ENCODE measurements around the gene RNF145. TPM values are rescaled to one million over a fixed set of nuclear protein-coding genes. Genes with fewer than 3 reads are reported as not detected.

Gene RNF145
- total RNA-seq, 4 donors from 2014 or later, result 6.7 to 20.8 (median 9.7) TPM

GRCh38 chr5:159130871-159131270 is 78.5 kb downstream of the RNF145 start:
- no peak overlapping the region for H3K27ac ChIP-seq
- H3K36me3 ChIP-seq, result no peaks in the 10 kb centered on the region
- in situ Hi-C loops (cut with MboI; ENCODE audit: low sequenced_read_pairs in 4 of 4) (loop anchor here in 2 of 4 donors (25.0 kb wide), 3 partner anchors 1069 to 1369 kb away; no protein-coding TSS in a partner anchor), intact Hi-C loops (cut with DNase I; ENCODE audit: low total_unique reads) (no loop called here)
- ATAC-seq (no peak), DNase-seq (no peak)
- H3K27me3 ChIP-seq, result no peaks in the 10 kb centered on the region
- no peak overlapping the region for H3K4me3 ChIP-seq
- no peaks in the 10 kb centered on the region for H3K4me1 ChIP-seq
- TF ChIP-seq POLR2A (IDR thresholded peaks at IDR 0.05) (no peak), CTCF (IDR thresholded peaks at IDR 0.05 in 4 of 5, conservative IDR thresholded peaks at IDR 0.05 in 1 of 5) (no peak)
- H3K9me3 ChIP-seq, result no peaks in the 10 kb centered on the region

GRCh38 chr5:159128070-159128541 is 81.2 kb downstream of the RNF145 start:
- Histone ChIP-seq H3K9me3 (no peaks in the 10 kb centered on the region), H3K36me3 (no peaks in the 10 kb centered on the region), H3K4me1 (no peaks in the 10 kb centered on the region), H3K27me3 (no peaks in the 10 kb centered on the region), H3K27ac (no peak overlapping the region), H3K4me3 (no peak overlapping the region)
- ATAC-seq (no peak), DNase-seq (no peak)
- in situ Hi-C loops (cut with MboI; ENCODE audit: low sequenced_read_pairs in 4 of 4), result loop anchor here in 2 of 4 donors (25.0 kb wide), 3 partner anchors 1066 to 1366 kb away; no protein-coding TSS in a partner anchor
- TF ChIP-seq POLR2A (IDR thresholded peaks at IDR 0.05) (no peak), CTCF (IDR thresholded peaks at IDR 0.05 in 4 of 5, conservative IDR thresholded peaks at IDR 0.05 in 1 of 5) (no peak)
- intact Hi-C loops (cut with DNase I; ENCODE audit: low total_unique reads), result no loop called here

GRCh38 chr5:159123700-159124099 is 85.7 kb downstream of the RNF145 start:
- intact Hi-C loops (cut with DNase I; ENCODE audit: low total_unique reads), result no loop called here
- Histone ChIP-seq H3K9me3 (no peaks in the 10 kb centered on the region), H3K36me3 (no peaks in the 10 kb centered on the region), H3K4me3 (no peak overlapping the region), H3K4me1 (no peaks in the 10 kb centered on the region), H3K27me3 (no peaks in the 10 kb centered on the region), H3K27ac (no peak overlapping the region)
- no peak for TF ChIP-seq POLR2A (IDR thresholded peaks at IDR 0.05)
- no peak for TF ChIP-seq CTCF (IDR thresholded peaks at IDR 0.05 in 4 of 5, conservative IDR thresholded peaks at IDR 0.05 in 1 of 5)
- DNase-seq, result no peak
- no peak for ATAC-seq
- in situ Hi-C loops (cut with MboI; ENCODE audit: low sequenced_read_pairs in 4 of 4), result loop anchor here in 2 of 4 donors (5.0 to 25.0 kb wide), 5 partner anchors 561 to 1311 kb away; no protein-coding TSS in a partner anchor

- intact Hi-C loops (cut with DNase I; ENCODE audit: low total_unique reads), result no loop called here
- H3K36me3 ChIP-seq, result no peaks in the 10 kb centered on the region
- ATAC-seq (no peak), DNase-seq (no peak)
- H3K9me3 ChIP-seq, result no peaks in the 10 kb centered on the region
- no peak overlapping the region for H3K4me3 ChIP-seq
- in situ Hi-C loops (cut with MboI; ENCODE audit: low sequenced_read_pairs in 4 of 4), result loop anchor here in 2 of 4 donors (5.0 to 25.0 kb wide), 5 partner anchors 561 to 1311 kb away; no protein-coding TSS in a partner anchor
- TF ChIP-seq CTCF (IDR thresholded peaks at IDR 0.05 in 4 of 5, conservative IDR thresholded peaks at IDR 0.05 in 1 of 5) (no peak), POLR2A (IDR thresholded peaks at IDR 0.05) (no peak)
- no peaks in the 10 kb centered on the region for H3K4me1 ChIP-seq
- no peaks in the 10 kb centered on the region for H3K27me3 ChIP-seq
- no peak overlapping the region for H3K27ac ChIP-seq
These were observed 86.2 kb downstream of the RNF145 start for GRCh38 chr5:159123189-159123588.

- ATAC-seq (no peak), DNase-seq (no peak)
- no peak overlapping the region for H3K27ac ChIP-seq
- in situ Hi-C loops (cut with MboI; ENCODE audit: low sequenced_read_pairs in 4 of 4), result loop anchor here in 2 of 4 donors (5.0 to 25.0 kb wide), 5 partner anchors 559 to 1309 kb away; no protein-coding TSS in a partner anchor
- no peak overlapping the region for H3K4me3 ChIP-seq
- H3K36me3 ChIP-seq, result no peaks in the 10 kb centered on the region
- H3K9me3 ChIP-seq, result no peaks in the 10 kb centered on the region
- peaks cover 0 to 6% of the 10 kb centered on the region in 2 donors for H3K4me1 ChIP-seq
- no peak for TF ChIP-seq POLR2A (IDR thresholded peaks at IDR 0.05)
- TF ChIP-seq CTCF (IDR thresholded peaks at IDR 0.05 in 4 of 5, conservative IDR thresholded peaks at IDR 0.05 in 1 of 5), result no peak
- no peaks in the 10 kb centered on the region for H3K27me3 ChIP-seq
- intact Hi-C loops (cut with DNase I; ENCODE audit: low total_unique reads), result no loop called here
These were observed 88.3 kb downstream of the RNF145 start for GRCh38 chr5:159121061-159121460.
